Epidermal melanocyte (primary cell): Measurements from ENCODE around the gene SEPHS1.

Experiments used
- DNase-seq: peaks from one replicate; pipeline ENCODE4 v3.0.0; 2011; ENCODE audit warnings: low spot score; ENCODE audit not compliant: insufficient read length

The SEPHS1 gene

DNA sequence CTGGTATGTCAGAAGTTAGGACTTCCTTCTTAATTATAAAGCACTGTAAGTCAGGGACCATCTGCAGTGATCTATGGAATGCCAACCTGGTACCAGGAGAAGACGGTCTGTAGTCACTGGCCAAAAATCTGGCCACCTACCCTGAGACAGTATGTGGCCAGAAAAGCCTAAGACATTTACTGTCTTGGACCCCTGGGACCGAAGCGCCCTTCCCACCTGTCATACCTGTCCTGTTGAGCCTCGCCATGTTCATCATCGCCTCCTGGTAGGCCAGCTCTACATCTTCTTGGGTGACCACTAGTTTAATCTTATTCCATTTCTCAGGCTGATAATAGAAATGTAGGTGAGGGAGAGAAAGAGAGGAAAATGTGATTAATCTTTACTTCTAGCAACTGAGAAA, 20.0 kb downstream of the SEPHS1 start:
- DNase-seq: no peak

DNA sequence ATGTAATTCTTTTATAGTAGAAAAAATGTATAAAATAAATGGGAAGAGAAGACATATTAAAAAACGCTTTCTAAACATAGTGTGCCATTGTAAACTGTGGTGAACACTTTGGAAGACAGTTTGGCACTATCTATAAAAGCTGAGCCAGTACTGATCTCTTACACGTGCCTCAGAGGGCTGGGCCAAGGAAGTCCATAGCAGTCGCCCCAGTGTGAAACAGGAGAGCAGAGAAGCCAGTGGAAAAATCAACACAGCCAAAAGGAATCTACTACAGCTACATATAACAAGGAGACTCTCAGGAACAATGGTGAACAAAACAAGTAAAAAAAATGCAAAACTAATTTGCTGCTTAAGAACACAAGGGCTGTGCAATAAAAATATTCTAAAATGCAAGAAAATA, 20.6 kb downstream of the SEPHS1 start:
- DNase-seq: no peak

DNA sequence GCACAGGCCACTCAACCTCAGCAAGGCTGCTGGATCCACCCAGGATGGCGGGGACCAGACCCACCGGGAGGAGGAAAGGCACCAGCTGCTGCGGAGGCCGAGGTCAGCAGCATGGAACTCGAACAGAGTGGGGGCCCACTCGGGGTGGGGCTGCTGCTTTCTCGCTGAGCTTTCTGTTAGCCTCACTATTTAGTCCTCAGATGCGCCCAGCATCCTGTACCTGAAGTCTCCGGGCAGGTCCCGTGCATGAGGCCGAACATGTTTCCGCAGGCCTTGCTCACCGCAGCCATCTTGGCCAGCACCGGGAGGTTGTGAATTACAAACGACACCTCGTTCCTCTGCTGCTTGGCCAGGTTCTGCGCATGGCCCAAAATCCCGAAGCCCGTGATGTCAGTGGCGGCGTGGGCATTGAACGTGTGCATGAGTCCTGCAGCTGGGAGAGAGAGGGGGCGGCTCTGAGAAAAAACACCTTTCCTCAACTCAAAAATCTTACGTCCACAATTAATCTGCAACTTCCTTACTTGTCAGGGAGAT, 25.4 kb downstream of the SEPHS1 start:
- DNase-seq: no peak

DNA sequence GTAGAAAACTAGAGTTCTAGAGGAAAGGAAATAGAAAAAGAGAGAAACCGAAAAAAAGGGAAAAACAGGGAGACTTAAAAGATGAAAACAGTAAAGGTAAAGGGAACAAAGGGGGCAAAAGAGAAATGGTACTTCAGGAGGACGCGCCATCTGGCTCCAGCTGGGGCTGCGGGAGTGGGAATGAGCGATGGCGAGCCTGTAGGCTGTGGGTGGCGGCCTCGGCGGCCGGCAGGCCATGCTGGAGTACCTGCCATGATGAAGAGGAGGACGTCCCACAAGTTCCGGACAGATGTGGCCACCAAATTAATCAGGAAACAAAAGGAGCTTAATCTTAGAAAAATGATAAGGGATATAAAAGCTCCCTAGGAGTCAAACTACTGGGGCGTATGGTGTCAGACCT, 26.5 kb downstream of the SEPHS1 start:
- DNase-seq: no peak

DNA sequence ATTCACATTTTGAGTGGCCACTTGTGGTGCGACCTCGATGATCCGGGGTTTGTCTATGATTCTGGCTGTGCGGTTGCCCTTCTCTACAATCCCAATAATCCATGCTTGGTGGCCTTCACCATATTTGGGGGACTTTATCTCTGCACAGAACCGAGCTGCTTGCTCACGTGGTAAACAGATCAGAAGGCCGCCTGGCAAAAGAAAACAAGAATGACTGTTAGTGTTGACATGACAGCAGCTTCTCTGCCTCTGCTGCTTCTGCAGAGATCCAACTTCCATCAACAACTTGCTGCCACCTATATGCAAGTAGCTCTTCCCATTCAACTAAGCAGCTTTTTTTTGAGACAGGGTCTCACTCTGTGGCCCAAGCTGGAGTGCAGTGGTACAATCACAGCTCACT, 28.9 kb downstream of the SEPHS1 start:
- no peak for DNase-seq

DNA sequence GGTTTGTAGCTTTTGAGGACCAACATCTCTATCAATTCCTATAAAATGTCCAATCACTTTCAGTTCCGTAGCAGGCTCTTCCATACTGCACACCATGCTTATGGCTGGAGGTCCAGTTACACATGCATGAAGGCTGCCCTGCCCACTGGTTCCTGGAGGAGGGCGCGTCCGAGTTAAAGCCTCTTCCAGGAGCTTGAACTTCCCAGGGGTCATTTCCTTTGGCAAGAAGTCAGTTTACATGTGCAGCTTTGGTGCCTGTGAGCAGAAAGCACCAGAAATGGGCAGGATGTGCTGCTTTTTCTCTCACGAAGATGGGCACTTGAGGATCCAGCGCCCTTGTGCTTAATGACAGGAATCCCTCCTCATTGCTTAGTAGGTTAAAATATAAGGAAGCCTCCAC, 30.6 kb downstream of the SEPHS1 start:
- no peak for DNase-seq

DNA sequence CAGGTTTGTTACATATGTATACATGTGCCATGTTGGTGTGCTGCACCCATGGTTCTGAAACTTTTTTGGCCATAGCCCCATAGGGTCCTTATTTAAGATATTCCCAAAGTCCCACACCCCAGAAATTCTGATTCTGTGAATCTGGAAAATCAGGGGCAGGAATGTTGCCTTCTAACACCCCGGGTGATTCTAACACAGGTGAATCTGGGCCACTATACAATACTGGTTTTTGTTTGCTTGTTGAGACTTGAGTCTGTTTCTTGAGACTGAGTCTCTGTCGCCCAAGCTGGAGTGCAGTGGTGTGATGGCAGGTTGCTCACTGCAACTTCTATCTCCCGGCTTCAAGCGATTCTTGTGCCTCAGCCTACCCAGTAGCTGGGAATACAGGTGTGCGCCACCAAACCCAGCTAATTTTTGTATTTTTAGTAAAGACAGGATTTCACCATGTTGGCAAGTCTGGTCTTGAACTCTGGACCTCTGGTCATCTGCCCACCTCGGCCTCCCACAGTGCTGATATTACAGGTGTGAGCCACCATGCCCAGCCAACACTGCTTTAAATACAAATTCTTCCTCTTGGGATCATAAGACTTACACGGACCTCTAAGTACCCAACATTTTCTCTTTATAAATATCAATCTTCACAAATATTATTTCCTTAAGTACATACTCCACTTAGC, 31.3 kb downstream of the SEPHS1 start:
- no peak for DNase-seq

DNA sequence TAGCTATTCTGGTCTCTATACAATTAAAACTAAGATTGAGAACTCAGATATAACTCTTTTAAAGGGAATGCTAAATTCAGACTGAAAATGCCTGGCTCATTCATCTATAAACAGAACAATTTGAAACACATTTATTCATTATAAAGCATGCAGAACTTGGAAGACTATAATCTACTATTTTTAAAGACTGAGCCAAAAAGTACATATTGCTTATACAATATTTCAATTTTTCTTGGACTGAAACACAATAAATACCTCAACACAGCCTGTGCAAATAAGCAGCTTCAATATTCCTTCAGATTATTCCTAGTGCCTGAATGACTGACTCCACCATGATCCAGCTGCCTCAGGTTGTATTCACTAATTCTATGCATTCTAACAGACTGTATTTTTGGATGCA, 32.7 kb downstream of the SEPHS1 start:
- DNase-seq: no peak

DNA sequence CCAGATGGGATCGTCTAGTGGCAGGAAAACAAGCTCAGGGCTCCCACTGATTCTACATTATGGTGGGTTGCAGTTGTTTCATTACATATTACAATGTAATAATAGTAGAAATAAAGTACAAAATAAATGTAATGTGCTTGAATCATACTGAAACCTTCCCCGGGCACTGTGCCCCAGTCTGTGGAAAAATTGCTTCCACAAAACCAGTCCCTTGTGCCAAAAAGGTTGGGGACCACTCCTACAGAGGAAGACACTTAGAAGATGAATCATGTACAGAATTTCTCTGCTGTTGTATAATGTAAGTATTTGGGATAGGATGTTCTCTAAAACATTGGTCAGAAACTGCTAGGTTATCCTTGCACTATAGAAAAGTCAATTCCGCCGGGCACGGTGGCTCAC, 36.9 kb downstream of the SEPHS1 start:
- no peak for DNase-seq

DNA sequence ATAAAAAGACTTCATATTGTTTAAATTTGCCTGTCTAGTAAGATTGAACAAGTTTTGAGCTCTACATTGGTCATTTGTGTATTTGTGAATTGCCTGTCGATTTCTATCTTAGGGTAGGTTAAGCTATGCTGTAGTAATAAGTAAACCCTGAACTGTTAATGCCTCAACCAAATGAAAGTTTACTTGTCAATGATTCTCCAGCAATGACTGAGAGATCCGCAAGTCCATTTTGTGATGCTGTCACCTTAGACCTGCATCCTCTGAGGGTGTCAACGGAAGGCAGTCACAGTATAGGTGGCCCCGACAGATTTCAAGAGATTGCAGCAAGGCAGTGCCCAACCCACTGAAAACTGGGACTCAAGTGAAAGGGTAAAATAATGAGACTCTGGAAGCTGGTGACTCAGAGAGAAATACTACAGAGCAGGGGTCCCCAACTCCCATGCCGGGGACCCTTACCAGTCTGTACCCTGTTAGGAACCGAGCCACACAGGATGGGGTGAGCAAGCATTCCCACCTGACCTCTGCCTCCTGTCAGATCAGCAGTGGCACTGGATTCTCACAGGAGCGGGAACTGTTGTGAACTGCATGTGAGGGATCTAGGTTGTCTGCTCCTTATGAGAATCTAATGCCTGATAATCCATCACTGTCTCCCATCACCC, 37.4 kb downstream of the SEPHS1 start:
- no peak for DNase-seq

DNA sequence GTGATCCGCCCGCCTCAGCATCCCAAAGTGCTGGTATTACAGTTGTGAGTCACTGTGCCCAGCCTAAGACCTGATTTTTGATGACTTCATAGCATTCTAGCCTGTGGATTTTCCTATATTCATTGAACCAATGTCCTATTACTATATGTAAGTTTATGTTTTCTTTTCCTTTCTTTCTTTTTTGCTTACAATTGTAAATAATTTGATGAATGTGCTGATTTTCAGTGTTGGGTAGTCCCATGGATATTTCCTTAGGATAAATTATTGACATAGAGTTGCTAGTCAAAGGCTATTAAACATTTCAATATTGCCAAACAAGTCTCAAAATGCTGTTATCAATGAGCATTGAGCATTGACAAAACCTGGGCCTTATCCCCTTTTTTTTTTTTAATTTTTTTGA, 38.3 kb downstream of the SEPHS1 start:
- no peak for DNase-seq

DNA sequence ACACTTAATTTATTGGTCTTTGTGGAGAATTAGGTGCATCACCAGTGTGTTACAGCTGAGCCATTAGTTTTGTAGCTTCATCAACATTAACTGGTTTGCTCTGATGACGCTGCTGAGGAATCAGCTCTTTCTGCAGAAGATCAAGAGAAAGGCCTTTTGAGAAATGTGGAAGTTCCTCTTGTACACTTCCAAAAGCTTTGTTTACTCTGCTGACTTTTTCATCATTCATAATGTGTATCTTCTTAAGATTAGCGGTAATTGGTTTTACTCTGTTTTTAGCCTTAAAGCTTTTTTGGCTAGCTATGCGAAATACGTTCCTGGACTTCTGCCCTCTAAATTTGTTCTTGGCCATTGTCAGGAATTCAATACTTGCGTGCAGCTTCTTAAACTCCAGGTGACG, 40.0 kb downstream of the SEPHS1 start:
- DNase-seq: no peak

DNA sequence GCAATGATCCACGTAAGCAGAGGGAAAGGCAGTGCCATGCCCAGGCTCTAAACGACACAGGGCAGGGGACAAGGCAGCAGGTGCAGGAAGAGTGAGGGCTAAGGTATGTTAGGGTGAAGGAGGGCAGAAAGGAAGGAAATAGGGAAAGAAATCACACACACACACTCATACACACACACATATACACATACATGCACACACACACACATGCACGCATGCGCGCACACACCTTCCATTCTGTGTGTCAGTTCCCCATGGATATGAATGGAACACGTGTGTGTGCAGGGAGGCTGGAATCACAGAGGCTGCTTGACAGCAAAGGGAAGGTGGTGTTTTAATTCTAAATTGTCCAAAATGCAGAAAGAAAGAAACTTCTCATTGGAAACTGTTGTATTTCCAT, 42.0 kb downstream of the SEPHS1 start:
- no peak for DNase-seq

DNA sequence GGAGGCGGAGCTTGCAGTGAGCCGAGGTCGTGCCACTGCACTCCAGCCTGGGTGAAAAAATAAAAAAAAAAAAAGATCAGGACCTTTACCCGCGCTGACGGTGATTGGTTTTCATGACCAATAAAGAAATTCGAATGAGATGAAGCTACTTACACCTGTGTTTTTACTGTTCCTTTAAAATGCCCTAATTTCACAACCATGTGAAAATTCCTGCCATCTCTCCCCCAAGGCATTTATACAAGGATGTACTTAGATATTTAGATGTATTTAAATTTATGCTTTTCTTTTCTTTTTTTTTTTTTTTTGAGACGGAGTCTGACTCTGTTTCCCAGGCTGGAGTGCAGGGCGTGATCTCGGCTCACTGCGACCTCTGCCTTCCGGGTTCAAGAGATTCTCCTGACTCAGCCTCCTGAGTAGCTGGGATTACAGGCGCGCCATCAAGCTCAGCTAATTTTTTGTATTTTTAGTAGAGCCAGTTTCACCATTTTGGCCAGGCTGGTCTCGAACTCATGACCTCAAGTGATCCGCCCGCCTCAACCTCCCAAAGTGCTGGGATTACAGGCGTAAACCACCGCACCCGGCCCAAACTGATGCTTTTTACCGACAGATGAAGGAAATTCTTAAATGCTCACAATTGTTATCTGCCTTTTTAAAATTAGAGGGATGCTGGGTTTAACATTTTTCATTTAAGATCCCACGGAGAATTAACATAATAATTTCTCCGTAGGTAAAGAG, 45.1 kb downstream of the SEPHS1 start:
- no peak for DNase-seq

DNA sequence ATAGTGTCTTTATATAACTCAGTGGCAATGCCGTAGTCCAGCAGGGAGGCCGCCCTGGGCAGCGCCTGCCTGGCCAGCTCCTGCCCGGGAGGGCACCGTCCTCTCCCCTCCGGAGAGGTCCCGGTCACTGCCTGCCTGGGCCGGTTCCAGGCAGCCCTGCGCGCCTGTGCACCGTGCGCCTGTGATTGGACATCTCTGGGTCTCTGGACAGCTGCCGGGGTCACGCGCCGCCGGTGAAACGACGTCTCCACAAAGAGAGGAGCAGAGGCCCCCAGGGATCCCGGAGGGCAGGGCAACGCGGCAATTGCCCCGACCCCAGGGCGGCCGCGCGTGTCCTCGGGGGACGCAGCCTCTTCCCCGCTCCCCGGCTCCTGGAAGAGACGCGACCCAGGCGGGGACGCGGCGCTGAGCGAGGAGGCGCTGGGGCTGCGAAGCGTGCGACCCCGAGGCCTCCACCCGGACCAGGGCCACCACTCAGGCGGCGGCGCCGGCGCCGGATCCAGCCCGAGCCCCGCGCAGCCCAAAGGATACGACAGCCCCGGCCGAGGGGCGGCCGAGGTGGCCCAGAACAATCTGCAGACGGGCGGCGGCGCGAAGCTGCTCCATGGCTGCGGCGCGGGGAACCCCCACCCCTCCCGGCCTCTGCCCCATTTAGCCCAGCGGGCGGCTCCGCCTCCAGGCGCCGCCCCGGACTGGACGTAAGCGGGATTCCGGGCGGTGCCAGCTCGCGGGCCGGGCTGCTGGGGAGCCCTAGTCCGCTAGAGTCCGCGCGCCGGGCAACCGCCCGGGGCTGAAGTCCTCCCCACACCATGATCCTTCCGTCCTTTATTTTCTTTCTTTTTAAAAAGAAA, 48.4 kb downstream of the SEPHS1 start, which contains the start of gene PHYH:
PHYH (minus strand) TSS at position 628 of the 851 bp plus-strand sequence; CDS start at position 606, 22 bp downstream.
- peak; percentile 73 for DNase-seq

DNA sequence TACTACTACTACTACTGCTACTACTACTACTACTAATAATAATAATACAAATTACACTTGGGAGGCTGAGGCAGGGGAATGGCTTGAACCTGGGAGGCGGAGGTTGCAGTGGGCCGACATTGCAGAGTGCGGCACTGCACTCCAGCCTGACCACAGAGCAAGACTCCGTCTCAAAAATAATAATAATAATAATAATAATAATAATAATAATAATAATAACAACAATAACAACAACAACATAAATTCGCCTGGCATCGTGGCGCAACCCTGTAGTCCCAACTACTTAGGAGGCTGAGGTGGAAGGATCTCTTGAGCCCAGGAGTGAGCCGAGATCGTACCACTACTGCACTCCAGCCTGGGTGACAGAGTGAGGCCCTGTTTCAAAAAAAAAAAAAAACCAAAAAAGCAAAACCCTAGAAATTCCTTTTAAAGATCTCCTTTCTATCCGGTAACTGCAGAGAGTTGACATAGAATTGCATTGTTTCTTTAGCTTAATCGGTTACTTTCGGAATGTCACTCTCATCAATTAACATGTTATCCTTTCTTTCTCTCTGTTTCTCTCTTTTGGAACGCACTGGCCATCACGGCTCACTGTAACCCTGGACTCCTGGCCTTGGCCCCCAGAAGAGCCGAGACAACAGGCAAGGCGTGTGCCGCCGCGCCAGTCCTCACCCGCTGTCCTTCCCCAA, 49.2 kb downstream of the SEPHS1 start:
- DNase-seq: no peak

DNA sequence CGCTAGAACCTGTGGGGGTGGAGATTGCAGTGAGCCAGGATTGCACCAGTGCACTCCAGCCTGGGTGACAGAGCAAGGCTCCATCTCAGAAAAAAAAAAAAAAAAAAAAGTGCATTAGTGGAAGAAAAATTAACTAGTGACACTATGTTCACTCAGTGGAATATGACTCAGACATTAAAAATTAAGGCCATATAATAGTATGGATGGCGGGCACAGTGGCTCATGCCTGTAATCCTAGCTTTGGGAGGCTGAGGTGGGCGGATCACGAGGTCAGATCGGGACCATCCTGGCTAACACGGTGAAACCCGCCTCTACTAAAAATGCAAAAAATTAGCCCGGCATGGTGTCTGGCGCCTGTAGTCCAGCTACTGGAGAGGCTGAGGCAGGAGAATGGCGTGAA, 51.6 kb downstream of the SEPHS1 start:
- no peak for DNase-seq

DNA sequence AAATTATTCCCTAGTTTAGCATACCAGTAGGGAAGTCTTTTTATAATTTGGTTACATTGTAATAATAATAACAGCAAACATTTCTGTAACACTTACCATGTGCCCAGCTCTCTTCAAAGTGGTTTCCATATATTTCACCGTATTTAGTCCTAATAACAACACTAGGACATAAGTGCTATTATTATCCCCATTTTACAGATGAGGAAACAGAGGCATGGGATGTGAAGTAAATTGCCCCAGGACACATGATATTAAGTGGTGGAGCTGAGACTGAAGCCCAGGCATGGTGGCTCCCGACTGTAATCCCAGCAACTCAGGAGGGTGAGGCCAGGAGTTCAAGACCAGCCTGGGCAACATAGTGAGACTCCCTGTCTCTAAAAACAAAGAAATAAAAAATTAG, 53.3 kb downstream of the SEPHS1 start:
- DNase-seq: no peak

DNA sequence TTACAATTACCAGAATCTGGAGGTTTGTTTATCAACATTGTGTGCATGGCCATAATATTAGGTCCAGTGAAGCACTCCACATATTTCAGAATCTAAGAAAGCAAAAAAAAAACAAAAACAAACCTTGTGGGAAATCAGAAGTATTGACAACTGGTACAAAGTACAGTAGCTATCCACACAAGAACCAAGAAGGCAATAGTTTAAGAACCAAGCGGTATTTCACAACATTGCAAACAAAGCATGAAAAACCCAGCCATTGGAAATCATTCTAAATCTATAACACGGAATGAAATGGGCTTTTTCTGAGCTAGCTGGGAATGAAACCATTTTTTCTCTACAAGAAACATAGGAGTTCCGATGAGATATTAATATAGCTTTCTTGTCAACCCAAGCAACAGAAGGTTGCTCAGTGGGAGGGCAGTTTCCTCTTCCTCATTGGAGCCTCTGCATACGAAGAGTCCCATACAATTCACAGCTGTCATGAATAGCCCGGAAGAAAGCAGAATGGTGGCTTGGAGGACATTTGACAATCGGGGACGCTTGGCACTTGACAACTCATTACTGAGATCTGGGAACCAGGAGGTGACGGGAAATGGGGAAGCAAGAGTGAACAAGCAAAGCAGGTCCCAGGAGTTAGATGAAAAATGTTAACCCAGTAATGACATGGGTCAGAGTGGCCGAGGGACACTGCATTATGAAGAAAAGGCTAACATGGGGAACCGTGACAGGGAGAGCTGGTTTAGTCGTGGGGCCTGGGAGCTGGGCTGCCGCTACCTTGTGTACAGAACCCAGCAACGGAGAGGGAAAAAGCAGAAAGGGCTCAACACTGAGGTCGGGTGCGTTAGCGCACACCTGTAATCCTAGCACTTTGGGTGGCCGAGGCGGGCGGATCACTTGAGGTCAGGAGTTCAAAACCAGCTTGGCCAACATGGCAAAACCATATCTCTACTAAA, 56.0 kb downstream of the SEPHS1 start:
- DNase-seq: no peak

DNA sequence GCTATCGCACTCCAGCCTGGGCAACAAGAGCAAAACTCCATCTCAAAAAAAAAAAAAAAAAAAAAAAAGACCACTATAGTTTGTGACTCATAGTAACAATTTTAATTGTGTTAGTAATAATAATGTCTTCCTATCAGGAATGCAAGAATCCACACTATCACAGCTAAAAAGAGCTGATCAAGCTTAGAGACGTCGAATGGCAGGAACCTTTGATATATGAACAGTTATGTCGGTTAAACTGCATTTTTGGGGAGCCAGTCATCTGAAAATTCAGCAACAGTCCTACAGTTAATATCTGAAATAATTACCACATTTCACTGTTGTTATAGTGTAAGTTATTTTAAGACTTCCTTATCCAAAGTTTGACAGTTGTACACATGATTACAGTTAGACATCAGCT, 57.0 kb downstream of the SEPHS1 start:
- DNase-seq: no peak
